K562 (cell line): ENCODE results near the gene POLL. TPM values are rescaled to one million over a fixed set of nuclear protein-coding genes. Genes with fewer than 3 reads are reported as not detected.

Experiments used
- ATAC-seq: fragments of 200-7000 bp; cut with Tn5 transposase; 3 replicates; pipeline ENCODE4 v1.9.1; 2020; ENCODE audit warnings: moderate library complexity
- BruUV-seq: library from RNA; stranded (reverse); fragments of 400-500 nt; replicated peaks from 2 replicates; lab custom pipeline; 2021; lab: Mats Ljungman, UMichigan
- CTCF ChIA-PET: fragments of 300-600 bp; formaldehyde crosslinking; extraction: SDS; loops from one replicate; lab custom pipeline; 2021; ENCODE audit warnings: low intra/inter-chr PET ratio; lab: Yijun Ruan, JAX
- POLR2A ChIA-PET: fragments of 300-600, 350-650 bp; sonication (Branson Sonifier 250); formaldehyde crosslinking; extraction: SDS; loops from one replicate; lab custom pipeline; 2021; ENCODE audit warnings: antibody characterized with exemption, inconsistent platforms; lab: Yijun Ruan, JAX
- DNase-seq, 4 experiments: peaks; one replicate each; pipeline versions ENCODE4 v3.0.0 to v3.0.0-alpha.2; 2011 to 2018; ENCODE audit warnings: low spot score in 3 of 4, mixed read lengths in 3 of 4; ENCODE audit errors: extremely low read depth in 1 of 4
- FAIRE-seq: peaks from 2 replicates; lab custom pipeline; 2011; peaks lifted over from hg19 to GRCh38; lab: Jason Lieb, UNC
- H2AFZ ChIP-seq: 2 replicates; pipeline ENCODE4 v1.6.0; 2011; ENCODE audit warnings: low read depth, low read length, control low read depth, inconsistent platforms
- H3K27ac ChIP-seq: fragments of 200-600 bp; 3 replicates; pipeline ENCODE4 v1.8.0; 2011; ENCODE audit warnings: low read depth, mild to moderate bottlenecking, control low read depth, inconsistent platforms, low read length, moderate library complexity, mixed read lengths; ENCODE audit errors: extremely low read depth
- H3K27me3 ChIP-seq, 2 experiments: fragments of 300-600 bp in 1 of 2; 2 replicates in 1 of 2; 3 replicates in 1 of 2; pipeline versions ENCODE4 v1.6.0 to v1.8.0; 2011; ENCODE audit warnings: inconsistent platforms in 2 of 2, low read length in 2 of 2, mild to moderate bottlenecking in 1 of 2, mixed read lengths in 1 of 2, moderate library complexity in 1 of 2; ENCODE audit not compliant: control insufficient read depth in 2 of 2, insufficient read depth in 2 of 2
- H3K36me3 ChIP-seq: fragments of 300-600 bp; 3 replicates; pipeline ENCODE4 v1.8.0; 2011; ENCODE audit warnings: mild to moderate bottlenecking, low read length, inconsistent platforms; ENCODE audit not compliant: control insufficient read depth, insufficient read depth
- H3K4me1 ChIP-seq, 2 experiments: fragments of 200-600 bp in 1 of 2; replicated peaks in 1 of 2; 2 replicates in 1 of 2; 3 replicates in 1 of 2; pipeline versions ENCODE4 v1.5.1 to v1.8.0; 2011; ENCODE audit warnings: inconsistent platforms in 2 of 2, low read length in 2 of 2, mild to moderate bottlenecking in 1 of 2, mixed read lengths in 1 of 2, moderate library complexity in 1 of 2; ENCODE audit not compliant: control insufficient read depth in 2 of 2, insufficient read depth in 2 of 2
- H3K4me2 ChIP-seq: 2 replicates; pipeline ENCODE4 v1.6.1; 2011; ENCODE audit warnings: low read length, control low read depth, inconsistent platforms, mixed read lengths; ENCODE audit not compliant: insufficient read depth
- H3K4me3 ChIP-seq: fragments of 200-600 bp; sonication (generic), shearing (Covaris generic); 2 replicates; pipeline ENCODE4 v1.5.1; 2016; ENCODE audit warnings: control low read depth, inconsistent platforms
- H3K79me2 ChIP-seq: fragments of 200-600 bp; 3 replicates; pipeline ENCODE4 v1.8.0; 2011; ENCODE audit warnings: low read length, inconsistent platforms; ENCODE audit not compliant: control insufficient read depth, insufficient read depth
- H3K9ac ChIP-seq, 2 experiments: 2 replicates each; pipeline versions ENCODE4 v1.6.0 to v1.6.1; 2011; ENCODE audit warnings: low read depth in 2 of 2, low read length in 2 of 2, control low read depth in 1 of 2, inconsistent platforms in 1 of 2, mild to moderate bottlenecking in 1 of 2, mixed read lengths in 1 of 2; ENCODE audit not compliant: insufficient read depth in 1 of 2
- H3K9me1 ChIP-seq: one replicate; pipeline ENCODE4 v1.6.0; 2011; ENCODE audit warnings: inconsistent platforms, mild to moderate bottlenecking, low read length, moderate library complexity; ENCODE audit not compliant: control insufficient read depth, insufficient read depth
- H3K9me3 ChIP-seq: replicated peaks from 2 replicates; pipeline ENCODE4 v1.5.1; 2011; ENCODE audit warnings: low read depth, low read length, inconsistent platforms; ENCODE audit not compliant: control insufficient read depth, insufficient read depth
- H4K20me1 ChIP-seq: replicated peaks from 2 replicates; pipeline ENCODE4 v1.6.1; 2011; ENCODE audit warnings: low read length, inconsistent platforms, mixed read lengths; ENCODE audit not compliant: control insufficient read depth, insufficient read depth
- NFIC ChIP-seq: fragments of 450-650 bp; IDR thresholded peaks from 2 replicates; pipeline ENCODE4 v1.6.1; 2017; ENCODE audit warnings: mild to moderate bottlenecking, inconsistent platforms
- WGBS: fragments of 100-300 bp; shearing (Covaris generic); methylation state at CpG from one replicate; pipeline ENCODE4 v1.1.6; 2016; ENCODE audit warnings: low coverage, mixed read lengths; ENCODE audit not compliant: insufficient coverage; ENCODE audit errors: missing lambda C conversion rate; 5-methylcytosine and 5-hydroxymethylcytosine counted together
- in situ Hi-C: fragments of 300-500 bp; cut with MboI; formaldehyde crosslinking; loops from 4 replicates; pipeline ENCODE4 v1.15.0; 2018; ENCODE audit warnings: inconsistent platforms, mixed read lengths
- intact Hi-C: fragments of 100-400 bp; cut with micrococcal nuclease; formaldehyde crosslinking; loops from 2 replicates; pipeline ENCODE4 v1.14.2; 2022
- polyA plus RNA-seq, 8 experiments: library from polyadenylated mRNA; depleted of rRNA in 4 of 8; stranded (reverse) in 5 of 8; unstranded in 3 of 8; fragments of >200 nt; fragmentation: Nextera tagmentation in 2 of 8; fragmentation: Illumina TruSeq in 1 of 8; extraction: Ambion mirVana in 2 of 8; extraction: Trizol in 1 of 8; gene quantifications; 2 replicates each; pipeline versions ENCODE4 v1.2.1 to v1.2.3, GENCODE V29; 2011 to 2014; ENCODE audit warnings: inconsistent platforms in 1 of 8, missing spikeins in 1 of 8
- total RNA-seq, 7 experiments: library from RNA; depleted of rRNA in 6 of 7; stranded (reverse); fragments of >200 nt in 6 of 7; fragmentation: Illumina TruSeq in 2 of 7; extraction: Trizol in 2 of 7; gene quantifications; 2 replicates each; pipeline versions ENCODE4 v1.2.1 to v1.2.3, GENCODE V29; 2011 to 2021; ENCODE audit warnings: low replicate concordance in 1 of 7
- TF ChIP-seq, protein P1 (sequence below): fragments of 450-650 bp; conservative IDR thresholded peaks from 2 replicates; pipeline ENCODE4 v1.6.1; 2016; ENCODE audit warnings: missing genetic modification characterization, low read depth, mild to moderate bottlenecking, control low read depth, missing compliant biosample characterization

The POLL gene
- total and polyA plus RNA-seq, 9 of the 15 experiments (the other 6 are each of a cell fraction or from before 2014, with no cell fraction given), result 1.2 to 18.7 (median 10.9) TPM

GRCh38 chr10:101560298-101561067 is 27.6 kb downstream of the POLL start:
- Histone ChIP-seq H3K4me1 (peaks cover 0 to 14% of the 10 kb centered on the region in 2 experiments; a peak in 2 of 5 replicates), H3K4me2 (no peak overlapping the region), H4K20me1 (no peaks in the 10 kb centered on the region), H3K27me3 (no peaks in the 10 kb centered on the region), H3K36me3 (no peaks in the 10 kb centered on the region), H3K79me2 (no peaks in the 10 kb centered on the region), H3K27ac (no peak overlapping the region), H3K4me3 (no peak overlapping the region), H3K9me1 (no peaks in the 10 kb centered on the region), H3K9ac (peak overlapping the region in 1 of 2 experiments; percentile 26; a peak in 1 of 4 replicates), H2AFZ (no peak overlapping the region), H3K9me3 (no peaks in the 10 kb centered on the region)
- in situ Hi-C loops (no loop called here), intact Hi-C loops (no loop called here)
- CTCF ChIA-PET, result no interaction called here
- no TSS peak for BruUV-seq
- 10% methylated on average over 2 of the region's 2 CpGs for WGBS
- DNase-seq (no peak), FAIRE-seq (no peak), ATAC-seq (no peak)
- TF ChIP-seq, protein P1, sequence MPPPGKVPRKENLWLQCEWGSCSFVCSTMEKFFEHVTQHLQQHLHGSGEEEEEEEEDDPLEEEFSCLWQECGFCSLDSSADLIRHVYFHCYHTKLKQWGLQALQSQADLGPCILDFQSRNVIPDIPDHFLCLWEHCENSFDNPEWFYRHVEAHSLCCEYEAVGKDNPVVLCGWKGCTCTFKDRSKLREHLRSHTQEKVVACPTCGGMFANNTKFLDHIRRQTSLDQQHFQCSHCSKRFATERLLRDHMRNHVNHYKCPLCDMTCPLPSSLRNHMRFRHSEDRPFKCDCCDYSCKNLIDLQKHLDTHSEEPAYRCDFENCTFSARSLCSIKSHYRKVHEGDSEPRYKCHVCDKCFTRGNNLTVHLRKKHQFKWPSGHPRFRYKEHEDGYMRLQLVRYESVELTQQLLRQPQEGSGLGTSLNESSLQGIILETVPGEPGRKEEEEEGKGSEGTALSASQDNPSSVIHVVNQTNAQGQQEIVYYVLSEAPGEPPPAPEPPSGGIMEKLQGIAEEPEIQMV (tag), result no peak
- peak; percentile 37 for TF ChIP-seq NFIC
- TF ChIP-seq, all 486 proteins: peak for 1
- POLR2A ChIA-PET, result interaction anchor here (0.6 kb wide), 1 partner anchor 54 kb away, joined by 3 read pairs; no protein-coding TSS in a partner anchor
